ENCODE measurements around the gene XPC. TPM values are rescaled to one million over a fixed set of nuclear protein-coding genes. Genes with fewer than 3 reads are reported as not detected.
A peak's percentile ranks its signal among the peaks of the same experiment; 100 is the strongest.
"Not testable (repeated sequence)": the region's sequence is repeated elsewhere in the genome, so short reads cannot be mapped to it uniquely, and the experiment has no call there.

XPC gene
- total and polyA plus RNA-seq, 2 of the 8 experiments (the other 6 are each of a cell fraction or from before 2014, with no cell fraction given): 8.8 to 27.3 TPM

DNA sequence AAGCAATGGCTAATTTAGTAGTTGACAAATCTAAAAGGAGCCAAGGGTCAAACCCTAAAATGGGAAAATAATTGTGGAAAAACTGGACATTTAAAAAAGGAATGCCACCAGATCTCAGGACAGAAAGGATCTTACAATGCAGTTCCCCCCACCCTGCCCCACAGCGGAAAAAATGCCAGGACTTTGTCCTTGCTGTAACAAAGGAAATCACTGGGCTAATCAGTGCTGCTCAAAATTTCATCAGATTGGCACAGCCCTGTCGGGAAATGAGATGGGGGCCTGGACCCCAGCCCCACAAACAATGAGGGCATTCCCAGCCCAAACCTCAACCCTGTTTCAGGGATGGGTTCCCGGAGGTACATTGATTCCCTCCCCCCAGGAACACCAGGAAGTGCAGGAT lies 48.0 kb upstream of the XPC start:
- H4K20me1 ChIP-seq (replicated peaks in 1 of 2; ENCODE audit: control insufficient read depth in 1 of 2, insufficient read depth in 2 of 2, low read length in 2 of 2); H2AK5ac ChIP-seq (ENCODE audit: low read depth, low read length); H3K79me2 ChIP-seq (ENCODE audit: control insufficient read depth in 1 of 2, insufficient read depth in 2 of 2, low read length in 2 of 2); H3K36me3 ChIP-seq (ENCODE audit: control insufficient read depth in 2 of 4, insufficient read depth in 4 of 4, low read length in 3 of 4); H3K4me2 ChIP-seq (ENCODE audit: insufficient read depth in 1 of 2, low read depth in 2 of 2, low read length in 2 of 2); H3K14ac ChIP-seq (ENCODE audit: insufficient read length); H2BK15ac ChIP-seq (ENCODE audit: low read length); H2BK120ac ChIP-seq (replicated peaks; ENCODE audit: low read depth, low read length); H3K4ac ChIP-seq (replicated peaks; ENCODE audit: insufficient read length, low read depth, low read length); H4K8ac ChIP-seq (ENCODE audit: extremely low read depth, insufficient read depth, low read length); H2AFZ ChIP-seq (ENCODE audit: low read length); H3K18ac ChIP-seq (ENCODE audit: extremely low read depth, low read length); FAIRE-seq; H2BK12ac ChIP-seq (ENCODE audit: low read depth, low read length); H3K27me3 ChIP-seq (replicated peaks in 1 of 4; ENCODE audit: control insufficient read depth in 3 of 4, extremely low read depth in 1 of 4, insufficient read depth in 3 of 4, low read length in 3 of 4); H3K9me3 ChIP-seq (ENCODE audit: insufficient read depth in 2 of 2, low read depth in 1 of 2, low read length in 1 of 2); H2BK20ac ChIP-seq (ENCODE audit: low read length); POLR2A ChIA-PET (ENCODE audit: partially characterized antibody); H3K4me3 ChIP-seq (ENCODE audit: extremely low read depth in 1 of 4, insufficient read depth in 2 of 4, low read depth in 3 of 4, low read length in 4 of 4); H3K56ac ChIP-seq (replicated peaks; ENCODE audit: insufficient read length, low read depth, low read length); H3K4me1 ChIP-seq (replicated peaks in 1 of 4; ENCODE audit: control insufficient read depth in 3 of 4, insufficient read depth in 4 of 4, low read length in 3 of 4); H3K27ac ChIP-seq (ENCODE audit: low read depth, low read length); H4K5ac ChIP-seq (ENCODE audit: insufficient read length, low read depth, low read length); H3K79me1 ChIP-seq (ENCODE audit: low read depth, low read length); DNase-seq (ENCODE audit: low read depth in 1 of 2, low spot score in 2 of 2); H3K23me2 ChIP-seq (ENCODE audit: low read depth, low read length); H2BK5ac ChIP-seq (ENCODE audit: low read depth, low read length); H3K23ac ChIP-seq (ENCODE audit: insufficient read length); H4K91ac ChIP-seq (replicated peaks; ENCODE audit: insufficient read length, low read length): not testable (repeated sequence)
- CTCF ChIA-PET (ENCODE audit: partially characterized antibody): interaction anchor here (1.5 kb wide), 2 partner anchors 10 to 26 kb away, joined by 4 to 5 read pairs; no protein-coding TSS in a partner anchor
- H3K9ac ChIP-seq (replicated peaks in 1 of 4; ENCODE audit: extremely low read depth in 1 of 4, low read depth in 3 of 4, low read length in 3 of 4): 0 out of 7 replicates have a peak overlapping the region, but pooled peaks of 1 of the 4 experiments have one; percentile 10
- 83% methylated on average over 3 of the region's 3 CpGs; no CpG with 5 or more reads in 1 of the 2 experiments for WGBS, 2 experiments (ENCODE audit: extremely low coverage in 1 of 2, insufficient coverage in 1 of 2, insufficient read length in 1 of 2, insufficient replicate concordance in 2 of 2, low coverage in 1 of 2, low lambda C conversion rate in 2 of 2, missing lambda C conversion rate in 1 of 2)

Measured in H1 (cell line).